GM18868 (cell line): ENCODE results near the gene FBLIM1.

Experiments used
- ATAC-seq: cut with Tn5 transposase; IDR thresholded peaks from one replicate; pipeline ENCODE4 v1.9.1; 2021; ENCODE audit warnings: mild to moderate bottlenecking, moderate library complexity; ENCODE audit not compliant: unreplicated experiment

FBLIM1 gene

DNA sequence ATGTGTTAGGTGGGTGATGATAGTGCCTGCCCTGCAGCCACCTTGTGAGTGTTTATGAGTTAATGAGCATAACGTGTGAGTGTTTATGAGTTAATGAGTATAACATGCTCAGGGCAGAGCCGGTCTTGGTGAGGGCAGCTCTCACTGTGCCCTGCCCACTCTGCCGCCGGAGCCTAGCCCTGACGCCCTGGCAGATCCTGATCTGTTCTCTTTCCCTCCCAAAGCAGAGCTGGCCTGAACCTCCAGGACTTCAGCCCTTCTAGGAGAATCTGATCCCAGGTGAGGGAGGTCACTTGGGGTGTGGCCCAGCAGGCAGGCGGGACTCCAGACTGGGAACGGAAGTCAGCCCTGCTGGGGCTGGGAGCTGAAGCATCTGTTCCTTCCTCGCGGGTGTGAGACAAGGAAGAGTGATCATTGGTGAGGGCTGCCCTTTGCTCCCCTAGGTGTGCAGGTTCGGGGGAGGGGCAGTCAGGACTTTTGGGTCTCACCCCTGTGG is 5.7 kb downstream of the FBLIM1 start:
- ATAC-seq = no peak

DNA sequence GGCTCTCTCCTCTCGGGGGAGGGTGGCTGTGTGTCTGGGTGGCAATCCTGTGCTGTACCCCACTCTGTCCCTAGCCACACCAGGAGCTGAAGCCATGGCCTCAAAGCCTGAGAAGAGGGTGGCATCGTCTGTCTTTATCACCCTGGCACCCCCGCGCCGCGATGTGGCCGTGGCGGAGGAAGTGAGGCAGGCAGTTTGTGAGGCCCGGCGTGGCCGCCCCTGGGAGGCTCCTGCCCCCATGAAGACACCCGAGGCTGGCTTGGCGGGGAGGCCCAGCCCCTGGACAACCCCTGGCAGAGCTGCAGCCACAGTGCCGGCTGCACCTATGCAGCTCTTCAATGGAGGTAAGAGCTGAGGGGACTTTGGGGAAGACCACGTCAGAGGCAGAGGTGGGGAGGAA is 6.3 kb downstream of the FBLIM1 start:
- no peak for ATAC-seq

GRCh38 chr1:15765495-15766194 is 7.0 kb downstream of the FBLIM1 start:
- no peak for ATAC-seq

DNA sequence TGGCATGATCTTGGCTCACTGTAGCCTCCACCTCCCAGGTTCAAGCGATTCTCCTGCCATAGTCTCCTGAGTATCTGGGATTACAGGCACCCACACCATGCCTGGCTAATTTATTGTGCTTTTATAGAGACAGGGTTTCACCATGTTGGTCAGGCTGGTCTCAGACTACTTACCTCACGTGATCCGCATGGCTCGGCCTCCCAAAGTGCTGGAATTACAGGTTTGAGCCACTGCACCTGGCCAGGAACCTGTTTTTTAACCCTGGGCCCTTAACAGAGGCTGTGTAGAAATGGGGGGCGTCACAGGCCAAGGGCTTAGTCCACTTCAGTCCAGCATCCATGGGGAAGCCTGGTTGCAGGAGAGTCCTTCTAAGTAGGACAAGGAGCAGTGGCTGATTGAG is 9.3 kb downstream of the FBLIM1 start:
- no peak for ATAC-seq

- ATAC-seq = no peak
Observed at GRCh38 chr1:15768388-15768787, 9.8 kb downstream of the FBLIM1 start.

DNA sequence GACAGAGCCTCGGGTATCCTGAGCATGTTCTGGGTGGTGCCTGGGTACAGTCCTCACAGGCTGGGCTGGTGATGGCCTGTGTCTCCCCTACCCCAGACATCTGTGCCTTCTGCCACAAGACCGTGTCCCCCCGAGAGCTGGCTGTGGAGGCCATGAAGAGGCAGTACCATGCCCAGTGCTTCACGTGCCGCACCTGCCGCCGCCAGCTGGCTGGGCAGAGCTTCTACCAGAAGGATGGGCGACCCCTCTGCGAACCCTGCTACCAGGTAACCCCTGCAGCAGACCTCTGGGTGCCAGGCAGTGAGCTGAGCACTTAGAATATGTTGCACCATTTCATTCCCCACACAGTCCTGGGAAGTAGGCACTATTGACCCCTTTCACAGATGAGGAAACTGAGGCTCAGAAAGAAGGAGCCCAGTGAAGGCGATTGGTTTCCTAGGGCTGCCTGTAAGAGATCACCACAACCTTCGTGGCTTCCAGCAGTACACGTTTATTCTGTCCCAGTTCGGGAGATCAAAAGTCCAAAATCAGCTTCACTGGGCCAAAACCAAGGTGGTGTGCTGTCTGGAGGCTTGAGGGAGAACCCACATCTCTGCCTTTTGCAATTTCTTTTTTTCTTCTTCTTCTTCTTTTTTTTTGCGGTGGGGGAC is 11.8 kb downstream of the FBLIM1 start:
- no peak for ATAC-seq

DNA sequence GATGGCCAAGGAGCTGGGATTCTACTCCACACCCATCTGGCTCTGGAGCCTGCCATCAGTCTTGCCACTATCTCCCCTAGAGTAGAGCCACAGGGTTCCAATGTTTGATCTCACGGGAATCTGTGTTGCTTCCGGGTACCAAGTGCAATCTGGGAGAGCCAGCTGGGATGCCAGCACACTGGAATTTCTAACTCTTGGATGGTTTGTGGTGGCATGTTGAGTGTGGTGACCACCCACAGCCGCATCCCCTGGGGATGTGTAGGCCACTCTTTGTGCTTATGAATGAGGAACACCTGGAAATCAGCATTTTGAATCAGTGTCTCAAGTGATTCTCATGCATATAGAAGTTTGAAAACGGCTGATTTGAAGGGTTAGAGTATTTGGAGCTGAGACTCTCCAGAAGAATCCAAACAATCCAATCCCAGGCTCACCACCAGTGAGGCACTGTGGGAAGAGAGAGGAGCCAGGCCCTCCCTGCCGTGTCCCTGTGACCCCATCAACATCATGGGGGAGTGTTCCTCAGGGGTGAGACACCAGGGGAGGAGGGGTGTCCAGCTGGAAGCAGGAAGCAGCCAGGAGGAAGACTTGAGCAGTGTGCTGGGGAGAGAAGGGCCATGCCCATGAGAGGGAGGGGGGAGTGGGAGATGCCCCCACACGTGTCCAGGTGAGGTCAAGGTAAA is 13.4 kb downstream of the FBLIM1 start:
- no peak for ATAC-seq

- ATAC-seq = no peak
Observed at GRCh38 chr1:15775706-15776105, 17.1 kb downstream of the FBLIM1 start.

GRCh38 chr1:15777909-15778707 is 19.5 kb downstream of the FBLIM1 start:
- ATAC-seq = no peak

GRCh38 chr1:15785683-15786082 is 27.1 kb downstream of the FBLIM1 start:
- ATAC-seq = no peak

GRCh38 chr1:15786581-15786980 is 28.0 kb downstream of the FBLIM1 start:
- no peak for ATAC-seq

DNA sequence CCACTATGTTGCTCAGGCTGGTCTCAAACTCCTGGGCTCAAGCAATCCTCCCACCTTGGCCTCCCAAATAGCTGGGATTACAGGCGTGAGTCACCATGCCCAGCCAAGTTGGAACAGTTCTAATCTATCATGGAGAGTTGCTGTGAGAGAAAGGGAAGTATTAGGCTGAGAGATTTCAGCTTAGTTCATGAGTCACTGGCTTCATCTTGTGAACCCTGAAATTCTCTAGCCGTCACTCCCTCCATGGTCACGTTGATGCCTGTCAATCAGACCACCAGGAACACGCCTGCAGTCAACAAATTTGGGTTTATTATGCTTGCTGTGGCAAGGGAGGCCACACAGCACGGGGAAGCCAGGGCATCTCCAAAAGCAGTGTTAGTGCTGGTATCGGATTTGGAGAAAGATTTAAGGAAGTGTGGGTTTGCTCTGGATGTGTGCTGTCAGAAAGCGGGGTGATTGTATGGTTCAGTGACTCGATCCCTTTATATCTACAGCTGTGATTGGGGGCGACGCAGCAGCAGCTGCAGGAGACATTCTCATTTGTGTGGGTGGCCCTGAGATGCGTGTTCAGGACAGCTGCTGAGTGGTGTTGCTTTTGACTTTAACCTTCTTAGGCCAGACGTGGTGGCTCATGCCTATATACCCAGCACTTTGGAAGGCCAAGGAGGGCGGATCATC is 30.2 kb downstream of the FBLIM1 start:
- ATAC-seq = no peak

GRCh38 chr1:15796086-15796462 is 37.5 kb downstream of the FBLIM1 start:
- ATAC-seq = no peak

GRCh38 chr1:15797614-15798390 is 39.2 kb downstream of the FBLIM1 start:
- no peak for ATAC-seq

GRCh38 chr1:15799004-15799867 is 40.6 kb downstream of the FBLIM1 start:
- ATAC-seq = no peak

DNA sequence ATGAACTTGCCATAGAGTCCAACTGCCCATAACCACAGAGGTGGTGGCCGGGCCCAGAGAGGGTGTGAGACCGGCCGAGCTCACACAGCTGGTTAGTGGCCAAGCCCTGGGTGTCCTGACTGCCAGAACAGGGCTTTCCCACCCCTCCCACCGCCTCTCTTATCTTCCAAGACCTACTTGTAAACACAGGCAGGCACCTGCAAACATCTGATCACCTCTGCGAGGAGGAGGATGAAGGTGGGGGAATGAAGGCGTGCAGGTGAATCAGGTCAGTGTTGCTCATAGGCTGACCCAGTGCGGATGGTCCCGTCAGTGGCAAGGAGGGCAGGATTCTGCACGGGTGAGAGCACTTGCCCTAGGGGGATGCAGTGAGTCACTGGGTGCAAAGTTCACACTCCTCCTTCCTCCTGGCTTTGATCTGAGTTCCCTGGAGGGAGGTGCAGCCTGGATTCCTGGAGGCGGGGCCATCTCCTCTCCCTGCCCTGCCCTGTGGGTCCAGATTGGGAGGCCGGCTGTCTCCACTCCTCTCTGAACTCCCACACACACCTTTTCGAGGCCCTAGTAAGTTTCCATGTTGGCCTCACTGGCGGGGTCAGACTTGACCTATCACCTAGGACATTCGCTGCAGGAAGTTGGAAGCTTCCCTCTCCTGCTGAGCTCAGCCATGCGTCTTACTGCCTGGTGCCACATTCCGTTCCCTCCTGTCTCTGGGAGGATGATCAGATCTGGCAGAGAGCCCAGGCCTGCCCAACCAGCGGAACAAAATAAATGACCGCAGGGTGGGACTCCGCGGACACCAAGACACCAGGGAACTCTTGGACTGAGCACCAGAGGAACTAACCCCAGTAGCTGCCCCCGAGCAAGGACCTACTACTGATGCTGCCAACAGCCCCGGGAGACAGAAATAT is 41.6 kb downstream of the FBLIM1 start:
- ATAC-seq = no peak

- no peak for ATAC-seq
Observed at GRCh38 chr1:15802234-15802965, 43.8 kb downstream of the FBLIM1 start.
